NOMO-1 treated with dmso at 0.1 percent for 144 hours (cell line): Measurements from ENCODE around the gene NPPB.

Experiments
- DNase-seq: peaks from one replicate; lab custom pipeline; 2025; ENCODE audit not compliant: unreplicated experiment; lab: John Stamatoyannopoulos, UW

Gene NPPB

GRCh38 chr1:11836955-11837766 is 21.6 kb downstream of the NPPB start:
- no peak for DNase-seq

- no peak for DNase-seq
Observed at GRCh38 chr1:11835441-11836225, 23.1 kb downstream of the NPPB start.

- no peak for DNase-seq
Observed at GRCh38 chr1:11833900-11834299, 24.8 kb downstream of the NPPB start.

- no peak for DNase-seq
Observed at GRCh38 chr1:11833497-11833896, 25.2 kb downstream of the NPPB start.

GRCh38 chr1:11831945-11832725 is 26.6 kb downstream of the NPPB start:
- no peak for DNase-seq

GRCh38 chr1:11828511-11828910 is 30.2 kb downstream of the NPPB start:
- DNase-seq = no peak

GRCh38 chr1:11826946-11827345 is 31.8 kb downstream of the NPPB start:
- no peak for DNase-seq

GRCh38 chr1:11825131-11825530 is 33.6 kb downstream of the NPPB start:
- DNase-seq = no peak

- no peak for DNase-seq
Observed at GRCh38 chr1:11823366-11824137, 35.2 kb downstream of the NPPB start.

- no peak for DNase-seq
Observed at GRCh38 chr1:11822091-11822490, 36.7 kb downstream of the NPPB start.

GRCh38 chr1:11817192-11817591 is 41.6 kb downstream of the NPPB start:
- no peak for DNase-seq

- no peak for DNase-seq
Observed at GRCh38 chr1:11813021-11813420, 45.7 kb downstream of the NPPB start.
